ENCODE results near the gene TTC12. TPM values are rescaled to one million over a fixed set of nuclear protein-coding genes. Genes with fewer than 3 reads are reported as not detected.

TTC12 gene
- polyA plus RNA-seq (ENCODE audit: insufficient read length in 4 of 4) = 10 to 100 TPM; 20.1 to 47.5 (median 42.3) TPM

GRCh38 chr11:113314389-113315301, at the start of gene TTC12:
TTC12 (plus strand) TSS chr11:113314583; CDS start chr11:113316258, 1,675 bp downstream.
- peak; percentile 76 to 84 (median 82) for DNase-seq (ENCODE audit: low read depth in 4 of 4, low spot score in 3 of 4)

GRCh38 chr11:113265362-113265761, 49.0 kb upstream of the TTC12 start:
- no peak for DNase-seq (ENCODE audit: low read depth in 4 of 4, low spot score in 3 of 4)

DNA sequence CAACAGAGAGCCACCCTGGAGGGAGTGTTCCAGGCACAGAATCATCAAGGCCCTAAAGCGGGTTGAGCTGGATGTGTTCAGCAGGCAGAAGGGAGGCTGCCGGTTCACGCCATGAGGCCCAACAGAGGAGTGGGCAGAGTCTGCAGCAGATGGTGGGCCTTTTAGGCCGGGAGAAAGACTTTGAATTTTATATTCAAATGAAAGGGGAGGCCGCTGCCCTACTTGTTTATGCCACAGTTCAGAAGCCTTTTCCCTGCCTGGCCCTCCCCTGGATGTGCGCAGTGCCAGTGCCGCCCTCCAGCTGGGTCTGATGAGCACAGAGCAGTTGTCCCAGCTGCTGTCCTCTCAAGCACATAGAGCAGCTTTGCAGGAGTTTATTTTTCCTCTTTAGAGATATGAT, 46.9 kb upstream of the TTC12 start:
- DNase-seq (ENCODE audit: low read depth in 4 of 4, low spot score in 3 of 4) = no peak

GRCh38 chr11:113269096-113269495, 45.3 kb upstream of the TTC12 start:
- DNase-seq (ENCODE audit: low read depth in 4 of 4, low spot score in 3 of 4) = no peak

DNA sequence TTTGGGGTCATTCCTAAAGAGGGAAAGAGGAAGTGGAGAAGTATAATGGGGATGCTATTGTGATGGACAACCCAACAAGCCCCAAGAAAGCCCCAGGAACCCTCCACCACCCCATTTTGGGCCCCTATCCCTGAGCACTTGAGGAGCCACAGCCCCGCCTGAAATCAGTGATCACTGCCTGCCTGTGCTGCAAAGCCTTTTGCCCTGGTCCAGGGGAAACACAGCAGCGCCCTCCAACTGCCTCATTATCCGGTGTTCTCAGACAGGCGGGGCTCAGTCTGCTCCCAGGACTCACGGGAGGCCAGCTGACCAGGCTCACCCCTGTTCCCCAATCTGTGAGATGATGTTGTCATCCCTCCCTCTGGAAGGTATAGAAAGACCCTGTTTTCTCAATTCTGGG, 44.7 kb upstream of the TTC12 start:
- no peak for DNase-seq (ENCODE audit: low read depth in 4 of 4, low spot score in 3 of 4)

- no peak for DNase-seq (ENCODE audit: low read depth in 4 of 4, low spot score in 3 of 4)
These were observed 44.3 kb upstream of the TTC12 start for GRCh38 chr11:113270080-113270479.

DNA sequence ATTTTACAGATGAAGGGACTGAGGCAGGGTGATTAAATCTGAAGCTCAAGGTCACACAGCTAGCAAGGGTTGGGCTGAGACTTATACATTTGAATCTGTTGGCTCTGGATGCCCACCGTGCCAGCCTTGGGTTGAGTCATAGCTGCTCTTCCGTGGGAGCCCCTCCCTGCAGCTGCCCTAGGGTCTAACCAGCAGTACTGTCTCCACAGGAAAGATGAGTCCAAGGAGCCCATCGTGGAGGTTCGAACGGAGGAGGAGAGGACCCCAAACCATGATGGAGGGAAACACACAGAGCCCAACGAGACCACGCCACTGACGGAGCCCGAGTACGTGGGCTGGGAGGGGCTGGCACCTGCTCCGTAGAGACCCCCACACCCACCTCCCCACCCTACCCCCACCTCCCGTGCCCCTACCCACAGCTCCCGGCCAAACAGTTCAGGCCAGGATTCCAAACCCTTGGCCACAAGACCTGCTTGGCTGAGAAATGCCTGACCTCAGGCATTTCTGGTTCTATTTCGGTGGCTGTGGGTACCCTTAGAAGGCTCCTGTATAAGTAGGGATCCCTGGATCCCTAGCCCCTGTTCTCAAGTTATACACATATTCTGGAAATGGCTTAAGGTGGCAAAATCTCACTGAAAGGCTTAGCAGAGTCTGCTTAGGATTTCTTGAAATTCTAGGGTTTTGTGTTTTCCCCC, 42.7 kb upstream of the TTC12 start:
- no peak for DNase-seq (ENCODE audit: low read depth in 4 of 4, low spot score in 3 of 4)

DNA sequence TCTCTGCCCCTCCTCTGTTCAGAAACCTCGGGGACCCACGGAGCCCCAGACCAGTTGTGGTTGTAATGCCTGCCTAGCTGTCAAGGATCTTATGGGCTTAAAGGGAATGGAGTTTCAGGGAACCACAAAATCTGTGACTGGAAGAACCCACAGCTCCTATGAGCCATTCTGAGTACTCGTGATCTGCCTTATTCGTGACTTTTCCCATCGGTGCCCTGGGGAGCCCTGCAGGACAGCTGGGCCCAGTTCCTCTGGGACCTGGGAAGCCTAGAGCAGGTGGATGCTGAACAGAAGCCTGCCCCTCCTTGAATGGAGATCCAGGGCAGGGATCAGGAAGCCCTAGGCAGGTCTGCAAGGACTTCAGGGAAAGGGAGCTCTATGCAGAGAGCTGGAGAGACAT, 42.1 kb upstream of the TTC12 start:
- DNase-seq (ENCODE audit: low read depth in 4 of 4, low spot score in 3 of 4) = no peak

- DNase-seq (ENCODE audit: low read depth in 4 of 4, low spot score in 3 of 4) = no peak
These were observed 41.3 kb upstream of the TTC12 start for GRCh38 chr11:113272927-113273615.

DNA sequence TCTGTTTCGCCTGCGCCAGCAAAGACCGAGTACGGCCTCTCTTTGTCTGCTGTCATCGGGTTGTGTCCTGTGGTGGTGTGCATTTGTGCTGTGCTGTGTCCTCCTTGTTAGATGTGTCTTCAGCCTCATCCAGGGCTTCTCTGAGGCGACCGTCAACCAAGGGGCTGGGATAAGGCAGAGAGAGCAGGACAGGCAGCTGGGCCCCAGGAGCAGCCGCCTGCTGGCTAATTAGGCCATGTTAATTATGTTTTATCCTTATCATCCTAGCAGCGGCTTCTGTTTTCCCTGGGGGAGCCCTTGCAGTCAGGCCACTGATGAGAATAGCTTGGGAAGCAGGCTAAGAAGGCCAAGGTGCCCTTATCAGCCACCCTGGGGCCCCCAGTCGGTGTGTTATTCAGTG, 40.7 kb upstream of the TTC12 start:
- DNase-seq (ENCODE audit: low read depth in 4 of 4, low spot score in 3 of 4) = no peak

GRCh38 chr11:113274713-113275582, 39.4 kb upstream of the TTC12 start:
- no peak for DNase-seq (ENCODE audit: low read depth in 4 of 4, low spot score in 3 of 4)

DNA sequence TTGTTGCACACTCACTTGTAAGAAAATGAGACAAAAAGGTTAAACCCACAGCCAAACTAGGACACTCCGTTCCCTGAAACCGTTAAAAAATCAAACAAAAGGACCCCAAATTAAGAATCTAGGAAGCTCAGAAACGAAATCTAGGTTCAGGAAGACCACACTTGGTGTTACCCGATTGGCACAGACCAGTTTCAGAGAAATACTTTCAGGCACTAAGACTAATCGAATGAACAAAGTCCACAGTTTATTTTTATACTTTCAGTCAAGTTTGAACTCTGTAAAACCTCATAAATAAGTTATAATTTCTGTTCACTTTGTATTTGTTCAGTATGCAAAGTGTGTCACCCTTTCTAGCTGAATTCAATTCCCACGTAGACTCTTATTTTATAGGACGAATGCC, 38.8 kb upstream of the TTC12 start:
- no peak for DNase-seq (ENCODE audit: low read depth in 4 of 4, low spot score in 3 of 4)

GRCh38 chr11:113276466-113276865, 37.9 kb upstream of the TTC12 start:
- no peak for DNase-seq (ENCODE audit: low read depth in 4 of 4, low spot score in 3 of 4)

- no peak for DNase-seq (ENCODE audit: low read depth in 4 of 4, low spot score in 3 of 4)
These were observed 36.5 kb upstream of the TTC12 start for GRCh38 chr11:113277907-113278306.

DNA sequence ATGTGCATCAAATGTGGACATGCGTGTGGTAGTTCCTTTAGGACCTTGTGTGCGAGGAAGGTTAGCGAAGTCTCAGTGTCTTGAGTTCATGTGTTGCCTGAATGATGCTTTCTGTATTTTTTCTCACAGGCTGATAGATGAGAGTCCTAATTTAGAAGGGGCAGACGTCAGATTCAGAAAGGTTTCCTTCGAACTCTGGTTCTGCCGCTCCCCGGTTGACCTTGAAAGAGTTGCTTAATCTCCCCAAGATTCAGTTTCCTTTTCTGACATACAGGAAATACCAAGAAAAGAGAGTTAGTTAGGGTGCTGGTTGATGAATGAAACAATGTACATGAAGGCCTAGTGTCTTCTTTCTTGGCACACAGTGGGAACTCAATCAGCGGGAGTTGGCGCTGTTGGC, 35.9 kb upstream of the TTC12 start:
- DNase-seq (ENCODE audit: low read depth in 4 of 4, low spot score in 3 of 4) = no peak

GRCh38 chr11:113278925-113279324, 35.5 kb upstream of the TTC12 start:
- no peak for DNase-seq (ENCODE audit: low read depth in 4 of 4, low spot score in 3 of 4)

GRCh38 chr11:113279591-113279990, 34.8 kb upstream of the TTC12 start:
- no peak for DNase-seq (ENCODE audit: low read depth in 4 of 4, low spot score in 3 of 4)

- DNase-seq (ENCODE audit: low read depth in 4 of 4, low spot score in 3 of 4) = no peak
These were observed 33.2 kb upstream of the TTC12 start for GRCh38 chr11:113281052-113281725.

- no peak for DNase-seq (ENCODE audit: low read depth in 4 of 4, low spot score in 3 of 4)
These were observed 31.4 kb upstream of the TTC12 start for GRCh38 chr11:113282898-113283437.
